Ureter (tissue), 1 donor: Measurements from ENCODE around the gene PPP2R2C. TPM values are rescaled to one million over a fixed set of nuclear protein-coding genes. Genes with fewer than 3 reads are reported as not detected.

Source experiments
- DNase-seq: peaks from one replicate; pipeline ENCODE4 v3.0.0-alpha.2; 2020; ENCODE audit warnings: low spot score
- total RNA-seq: library from RNA; stranded (reverse); gene quantifications from one replicate; pipeline ENCODE4 v1.2.4, GENCODE V29; 2023
- donor health status: DM: yes; HTN: yes; CAD: no.

The PPP2R2C gene
- total RNA-seq, 1 donor from 2014 or later = 2.8 TPM

DNA sequence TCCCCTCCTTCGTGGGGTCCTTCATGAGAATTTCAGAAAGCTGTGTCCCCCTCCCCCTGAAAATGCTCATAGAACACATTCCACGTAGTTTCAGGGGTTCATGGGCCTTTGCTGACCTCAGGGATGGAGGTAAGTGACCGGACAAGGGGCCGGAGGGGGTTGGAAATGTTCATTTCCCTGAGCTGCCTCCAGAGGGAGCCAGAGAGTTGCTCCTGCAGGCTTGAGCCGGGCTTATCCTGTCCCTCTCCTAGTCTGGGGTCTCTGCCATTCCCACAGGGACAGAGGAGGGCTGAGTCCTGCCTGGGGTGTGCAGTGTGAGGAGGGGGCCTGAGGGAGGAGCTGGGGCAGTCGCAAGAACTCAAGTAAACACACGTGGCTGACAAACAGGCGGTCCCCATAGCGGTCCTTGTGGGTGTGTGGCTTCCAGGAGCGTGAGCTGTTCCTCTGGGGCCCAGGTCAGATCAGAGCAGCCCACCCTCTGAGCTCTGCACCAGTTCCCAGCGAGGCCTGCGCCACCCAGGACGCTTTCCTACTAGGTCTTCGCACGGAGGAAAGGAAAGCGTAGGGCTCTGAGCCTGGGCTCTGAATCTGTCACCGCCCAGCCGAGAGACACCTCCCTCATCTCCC, 140.3 kb downstream of the PPP2R2C start:
- DNase-seq = no peak

- DNase-seq = no peak
Measured at GRCh38 chr4:6331468-6331867, 140.9 kb downstream of the PPP2R2C start.

DNA sequence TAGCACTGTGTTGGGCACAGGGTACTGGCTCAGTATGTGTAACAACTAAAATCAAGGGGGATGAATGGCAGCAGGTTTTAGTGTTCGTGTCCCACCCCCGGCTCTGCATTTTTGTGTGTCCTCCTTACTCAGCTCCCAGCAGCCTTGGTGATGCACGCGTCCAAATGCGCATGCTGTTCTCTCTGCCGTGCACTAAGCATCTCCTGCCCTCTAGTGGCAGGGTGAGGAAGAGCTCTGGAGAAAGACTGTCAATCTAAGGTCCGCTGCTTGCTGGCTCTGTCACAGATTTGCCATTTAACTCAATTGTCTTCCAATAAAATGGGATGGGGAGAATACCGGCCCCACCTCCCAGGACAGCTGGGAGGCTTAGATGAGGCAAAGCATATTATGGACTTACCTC, 141.4 kb downstream of the PPP2R2C start:
- DNase-seq = no peak

- no peak for DNase-seq
Measured at GRCh38 chr4:6330384-6330767, 142.0 kb downstream of the PPP2R2C start.

GRCh38 chr4:6329478-6330383, 142.7 kb downstream of the PPP2R2C start:
- no peak for DNase-seq

- DNase-seq = no peak
Measured at GRCh38 chr4:6328526-6328925, 143.9 kb downstream of the PPP2R2C start.

- peak; percentile 88 for DNase-seq
Measured at GRCh38 chr4:6327220-6327917, 145.0 kb downstream of the PPP2R2C start.

GRCh38 chr4:6326312-6327060, 145.9 kb downstream of the PPP2R2C start:
- peak; percentile 44 for DNase-seq

- DNase-seq = no peak
Measured at GRCh38 chr4:6325788-6326290, 146.6 kb downstream of the PPP2R2C start.

GRCh38 chr4:6324999-6325787, 147.2 kb downstream of the PPP2R2C start:
- peak; percentile 89 for DNase-seq

DNA sequence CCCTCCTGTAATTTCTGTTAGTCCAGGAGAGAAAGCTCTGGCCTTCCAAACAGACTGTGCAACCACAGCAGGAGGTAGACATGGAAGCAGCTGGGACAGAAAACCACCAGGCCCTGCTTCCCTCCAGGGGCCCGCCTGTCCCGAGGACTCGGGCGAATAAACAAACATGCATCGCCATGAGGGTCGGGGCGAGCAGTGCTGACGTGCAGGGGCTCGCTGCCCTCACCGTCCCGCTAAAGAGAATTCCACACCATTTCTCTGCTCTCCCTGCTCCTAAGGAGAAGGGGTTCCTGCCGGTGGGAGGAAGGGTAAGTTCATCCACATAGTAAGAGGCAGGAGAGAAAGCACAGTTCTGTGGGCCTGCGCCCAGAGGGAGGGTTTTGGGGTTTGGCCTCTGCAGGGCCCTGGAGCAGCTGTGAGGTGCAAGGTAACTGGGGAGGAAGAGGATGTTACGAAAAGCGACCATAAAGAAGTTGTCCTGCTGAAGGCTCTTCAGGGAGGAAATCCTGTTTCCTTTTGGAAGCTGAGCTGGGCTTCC, 147.9 kb downstream of the PPP2R2C start:
- DNase-seq = no peak

GRCh38 chr4:6322761-6323566, 149.4 kb downstream of the PPP2R2C start:
- no peak for DNase-seq

- no peak for DNase-seq
Measured at GRCh38 chr4:6322067-6322760, 150.2 kb downstream of the PPP2R2C start.

- DNase-seq = no peak
Measured at GRCh38 chr4:6321361-6321760, 151.1 kb downstream of the PPP2R2C start.

DNA sequence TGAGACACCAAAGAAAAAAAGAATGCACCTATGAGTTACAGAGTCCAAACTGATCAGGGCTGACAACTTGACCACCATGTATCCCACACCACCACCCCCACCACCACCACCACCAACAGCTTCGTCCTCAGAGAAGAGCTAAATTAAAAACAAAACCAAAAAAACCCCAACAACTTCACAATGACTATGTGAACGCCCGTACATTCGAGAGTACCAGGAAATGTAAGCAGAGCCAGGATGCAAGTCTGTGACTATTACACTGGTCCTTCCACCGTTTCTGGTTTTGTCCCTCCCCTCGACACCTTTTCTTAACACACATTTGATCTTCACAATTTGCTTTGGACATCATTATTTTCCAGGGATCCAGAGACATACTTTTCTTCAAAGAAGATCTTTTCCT, 151.8 kb downstream of the PPP2R2C start:
- no peak for DNase-seq

DNA sequence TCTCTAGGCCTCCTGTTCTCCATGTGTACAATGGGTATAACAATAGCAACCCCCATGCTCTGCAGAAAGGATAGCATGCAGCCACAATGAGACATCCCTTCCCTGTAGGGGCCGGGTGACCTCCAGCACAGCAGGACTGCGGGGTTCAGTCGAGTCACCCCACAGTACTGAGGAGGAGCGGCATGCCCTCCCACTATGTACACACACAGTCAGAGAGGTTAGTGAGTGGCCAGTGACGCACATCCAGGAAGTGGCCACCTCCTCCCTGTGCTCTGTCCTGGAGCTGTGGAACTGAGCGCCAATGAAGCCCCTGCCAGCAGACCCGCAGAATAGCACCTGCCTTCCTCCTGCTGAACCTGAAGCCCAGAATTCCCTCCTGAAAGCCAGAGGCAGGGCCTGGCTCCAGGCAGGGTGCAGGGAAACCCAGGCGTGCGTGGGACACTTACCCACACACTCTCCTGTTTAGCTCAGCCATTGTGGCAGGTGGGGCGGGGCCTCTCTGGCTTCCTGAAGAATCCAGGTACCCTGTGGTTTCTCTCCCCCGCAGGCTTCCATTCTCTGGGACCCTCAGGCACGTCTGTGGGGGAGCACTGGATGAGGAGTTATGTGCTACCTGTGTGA, 152.8 kb downstream of the PPP2R2C start:
- no peak for DNase-seq

- no peak for DNase-seq
Measured at GRCh38 chr4:6318206-6318605, 154.2 kb downstream of the PPP2R2C start.

DNA sequence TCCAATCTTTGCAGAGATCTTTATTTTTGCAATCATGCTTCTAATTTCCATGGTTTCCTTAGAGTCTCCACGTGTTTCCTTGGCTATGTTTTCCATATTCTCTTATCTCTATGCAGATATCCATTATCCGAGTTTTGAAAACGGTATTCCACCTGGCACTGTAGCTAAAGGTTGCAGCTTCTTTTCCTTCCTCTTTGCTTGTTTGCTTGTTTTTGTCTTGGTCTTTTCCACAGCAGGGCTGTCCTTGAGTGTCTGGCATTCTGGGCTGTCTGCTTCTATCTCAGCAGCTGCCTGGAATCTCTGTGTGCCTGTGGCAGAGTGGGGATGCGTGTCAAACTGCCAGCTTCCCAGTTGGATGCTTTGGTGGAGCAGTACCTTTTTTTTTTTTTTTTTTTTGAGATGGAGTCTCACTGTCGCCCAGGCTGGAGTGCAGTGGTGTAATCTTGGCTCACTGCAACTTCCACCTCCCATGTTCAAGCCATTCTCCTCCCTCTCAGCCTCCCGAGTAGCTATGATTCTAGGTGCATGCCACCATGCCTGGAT, 155.9 kb downstream of the PPP2R2C start:
- no peak for DNase-seq
